Smooth muscle cell (in vitro differentiated cells): ENCODE results near the gene ANO6. TPM values are rescaled to one million over a fixed set of nuclear protein-coding genes. Genes with fewer than 3 reads are reported as not detected.

Experiments used
- DNase-seq: peaks from one replicate; lab custom pipeline; 2025; ENCODE audit not compliant: unreplicated experiment; lab: John Stamatoyannopoulos, UW
- H2AFZ ChIP-seq: fragments of 200-600 bp; sonication (generic); 2 replicates; pipeline ENCODE4 v1.6.0; 2016; ENCODE audit warnings: antibody characterized with exemption, low read depth, mild to moderate bottlenecking
- H3F3A ChIP-seq: fragments of 200-600 bp; sonication (generic); 2 replicates; pipeline ENCODE4 v1.6.0; 2017; ENCODE audit warnings: antibody characterized with exemption, low read depth
- H3K27ac ChIP-seq: fragments of 200-600 bp; sonication (generic); 2 replicates; pipeline ENCODE4 v1.5.1; 2016; ENCODE audit warnings: low read depth, mild to moderate bottlenecking
- H3K27me3 ChIP-seq: fragments of 200-600 bp; sonication (generic); 2 replicates; pipeline ENCODE4 v1.6.1; 2016; ENCODE audit warnings: low read depth, mild to moderate bottlenecking
- H3K36me3 ChIP-seq: fragments of 200-600 bp; sonication (generic); 2 replicates; pipeline ENCODE4 v1.5.1; 2016; ENCODE audit warnings: low read depth
- H3K4me1 ChIP-seq: fragments of 200-600 bp; sonication (generic); 2 replicates; pipeline ENCODE4 v1.5.1; 2016; ENCODE audit warnings: low read depth
- H3K4me2 ChIP-seq: fragments of 200-600 bp; sonication (generic); 2 replicates; pipeline ENCODE4 v1.6.0; 2016; ENCODE audit warnings: mild to moderate bottlenecking
- H3K4me3 ChIP-seq: fragments of 200-600 bp; sonication (generic); 2 replicates; pipeline ENCODE4 v1.5.1; 2016; ENCODE audit warnings: mild to moderate bottlenecking
- H3K79me2 ChIP-seq: fragments of 200-600 bp; sonication (generic); 2 replicates; pipeline ENCODE4 v1.6.0; 2016; ENCODE audit warnings: low read depth, mild to moderate bottlenecking
- H3K9ac ChIP-seq: fragments of 200-600 bp; sonication (generic); 2 replicates; pipeline ENCODE4 v1.6.0; 2016; ENCODE audit warnings: low read depth
- H3K9me3 ChIP-seq: fragments of 200-600 bp; sonication (generic); replicated peaks from 2 replicates; pipeline ENCODE4 v1.5.1; 2016; ENCODE audit warnings: low read depth
- H4K20me1 ChIP-seq: fragments of 200-600 bp; sonication (generic); 2 replicates; pipeline ENCODE4 v1.6.0; 2016; ENCODE audit warnings: low read depth
- WGBS: methylation state at CpG from one replicate; pipeline ENCODE4 v1.1.7; 2016; ENCODE audit warnings: low lambda C conversion rate; 5-methylcytosine and 5-hydroxymethylcytosine counted together
- polyA plus RNA-seq: library from polyadenylated mRNA; unstranded; fragments of >200 nt; fragmentation: Nextera tagmentation; extraction: Ambion mirVana; gene quantifications from 2 replicates; pipeline ENCODE4 v1.2.1, GENCODE V29; 2016
- total RNA-seq: library from RNA; depleted of rRNA; stranded (reverse); fragments of >200 nt; gene quantifications from 2 replicates; pipeline ENCODE4 v1.2.3, GENCODE V29; 2014
- TF ChIP-seq, protein P1 (sequence below): fragments of 200-600 bp; sonication (generic); IDR thresholded peaks from 2 replicates; pipeline ENCODE4 v1.5.1; 2017; ENCODE audit warnings: borderline replicate concordance, mild to moderate bottlenecking, antibody characterized with exemption; ENCODE audit not compliant: insufficient read depth, poor library complexity, severe bottlenecking

ANO6 gene
- total and polyA plus RNA-seq, 2 experiments from 2014 or later: 44.8 to 106 TPM

GRCh38 chr12:45189766-45190403 lies 26.0 kb upstream of the ANO6 start:
- TF ChIP-seq, protein P1, sequence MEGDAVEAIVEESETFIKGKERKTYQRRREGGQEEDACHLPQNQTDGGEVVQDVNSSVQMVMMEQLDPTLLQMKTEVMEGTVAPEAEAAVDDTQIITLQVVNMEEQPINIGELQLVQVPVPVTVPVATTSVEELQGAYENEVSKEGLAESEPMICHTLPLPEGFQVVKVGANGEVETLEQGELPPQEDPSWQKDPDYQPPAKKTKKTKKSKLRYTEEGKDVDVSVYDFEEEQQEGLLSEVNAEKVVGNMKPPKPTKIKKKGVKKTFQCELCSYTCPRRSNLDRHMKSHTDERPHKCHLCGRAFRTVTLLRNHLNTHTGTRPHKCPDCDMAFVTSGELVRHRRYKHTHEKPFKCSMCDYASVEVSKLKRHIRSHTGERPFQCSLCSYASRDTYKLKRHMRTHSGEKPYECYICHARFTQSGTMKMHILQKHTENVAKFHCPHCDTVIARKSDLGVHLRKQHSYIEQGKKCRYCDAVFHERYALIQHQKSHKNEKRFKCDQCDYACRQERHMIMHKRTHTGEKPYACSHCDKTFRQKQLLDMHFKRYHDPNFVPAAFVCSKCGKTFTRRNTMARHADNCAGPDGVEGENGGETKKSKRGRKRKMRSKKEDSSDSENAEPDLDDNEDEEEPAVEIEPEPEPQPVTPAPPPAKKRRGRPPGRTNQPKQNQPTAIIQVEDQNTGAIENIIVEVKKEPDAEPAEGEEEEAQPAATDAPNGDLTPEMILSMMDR: no peak
- no peak overlapping the region for H3K27ac ChIP-seq
- no peak overlapping the region for H3K4me3 ChIP-seq
- H2AFZ ChIP-seq: no peak overlapping the region
- H3F3A ChIP-seq: no peaks in the 10 kb centered on the region
- no peak for DNase-seq
- peaks cover 6% of the 10 kb centered on the region for H3K36me3 ChIP-seq
- H3K79me2 ChIP-seq: no peaks in the 10 kb centered on the region
- no peaks in the 10 kb centered on the region for H3K4me1 ChIP-seq
- H3K9ac ChIP-seq: no peak overlapping the region
- H4K20me1 ChIP-seq: no peaks in the 10 kb centered on the region
- H3K9me3 ChIP-seq: no peaks in the 10 kb centered on the region
- H3K4me2 ChIP-seq: no peak overlapping the region
- 92% methylated on average over 1 of the region's 1 CpG for WGBS
- no peaks in the 10 kb centered on the region for H3K27me3 ChIP-seq

- no peaks in the 10 kb centered on the region for H4K20me1 ChIP-seq
- H3K4me2 ChIP-seq: no peak overlapping the region
- DNase-seq: no peak
- TF ChIP-seq, protein P1: no peak
- no peaks in the 10 kb centered on the region for H3K79me2 ChIP-seq
- no peaks in the 10 kb centered on the region for H3F3A ChIP-seq
- H2AFZ ChIP-seq: no peak overlapping the region
- peaks cover 6% of the 10 kb centered on the region for H3K36me3 ChIP-seq
- H3K9me3 ChIP-seq: no peaks in the 10 kb centered on the region
- H3K4me1 ChIP-seq: no peaks in the 10 kb centered on the region
- no peak overlapping the region for H3K9ac ChIP-seq
- no peak overlapping the region for H3K27ac ChIP-seq
- H3K4me3 ChIP-seq: no peak overlapping the region
- WGBS: 84% methylated on average over 1 of the region's 1 CpG
- no peaks in the 10 kb centered on the region for H3K27me3 ChIP-seq
Measured at GRCh38 chr12:45191239-45191638, 24.7 kb upstream of the ANO6 start.

- TF ChIP-seq, protein P1: no peak
- no peak overlapping the region for H2AFZ ChIP-seq
- 65% methylated on average over 4 of the region's 4 CpGs for WGBS
- no peaks in the 10 kb centered on the region for H3K4me1 ChIP-seq
- H4K20me1 ChIP-seq: no peaks in the 10 kb centered on the region
- H3K79me2 ChIP-seq: no peaks in the 10 kb centered on the region
- no peaks in the 10 kb centered on the region for H3K9me3 ChIP-seq
- no peaks in the 10 kb centered on the region for H3F3A ChIP-seq
- no peak overlapping the region for H3K9ac ChIP-seq
- no peak overlapping the region for H3K27ac ChIP-seq
- H3K27me3 ChIP-seq: no peaks in the 10 kb centered on the region
- peaks cover 4% of the 10 kb centered on the region for H3K36me3 ChIP-seq
- DNase-seq: no peak
- H3K4me3 ChIP-seq: no peak overlapping the region
- H3K4me2 ChIP-seq: peak overlapping the region; percentile 6
Measured at GRCh38 chr12:45192707-45193106, 23.2 kb upstream of the ANO6 start.

- no peaks in the 10 kb centered on the region for H3F3A ChIP-seq
- H3K4me3 ChIP-seq: no peak overlapping the region
- TF ChIP-seq, protein P1: no peak
- no peaks in the 10 kb centered on the region for H4K20me1 ChIP-seq
- no peaks in the 10 kb centered on the region for H3K9me3 ChIP-seq
- no peaks in the 10 kb centered on the region for H3K79me2 ChIP-seq
- H3K4me1 ChIP-seq: no peaks in the 10 kb centered on the region
- H3K27ac ChIP-seq: no peak overlapping the region
- H2AFZ ChIP-seq: no peak overlapping the region
- H3K9ac ChIP-seq: no peak overlapping the region
- H3K4me2 ChIP-seq: no peak overlapping the region
- 96% methylated on average over 7 of the region's 7 CpGs for WGBS
- no peaks in the 10 kb centered on the region for H3K36me3 ChIP-seq
- H3K27me3 ChIP-seq: no peaks in the 10 kb centered on the region
- no peak for DNase-seq
Measured at GRCh38 chr12:45200491-45201043, 15.3 kb upstream of the ANO6 start.
